ENCODE results near the gene KCNJ14.

The KCNJ14 gene

GRCh38 chr19:48509467-48510194 lies 54.3 kb downstream of the KCNJ14 start:
- peaks cover 3 to 65% of the 10 kb centered on the region in 2 donors for H3K27me3 ChIP-seq
- H3K27ac ChIP-seq: no peak overlapping the region
- H3K4me3 ChIP-seq: no peak overlapping the region
- no peak for TF ChIP-seq CTCF (IDR thresholded peaks at IDR 0.05)
- H3K4me1 ChIP-seq: peaks cover 0 to 30% (median 17%) of the 10 kb centered on the region in 4 donors
- intact Hi-C loops (cut with DNase I; ENCODE audit: low total_unique reads): no loop called here
- H3K36me3 ChIP-seq: no peaks in the 10 kb centered on the region
- no peak for DNase-seq
- no peaks in the 10 kb centered on the region for H3K9me3 ChIP-seq

GRCh38 chr19:48510421-48511268 lies 55.3 kb downstream of the KCNJ14 start:
- intact Hi-C loops (cut with DNase I; ENCODE audit: low total_unique reads): no loop called here
- peak in 1 of 2 donors; percentile 57 for DNase-seq
- H3K4me3 ChIP-seq: no peak overlapping the region

GRCh38 chr19:48511321-48511731 lies 56.0 kb downstream of the KCNJ14 start:
- H3K27me3 ChIP-seq: peaks cover 3 to 65% of the 10 kb centered on the region in 2 donors
- H3K27ac ChIP-seq: no peak overlapping the region
- H3K9me3 ChIP-seq: no peaks in the 10 kb centered on the region
- no peak overlapping the region for H3K4me3 ChIP-seq
- intact Hi-C loops (cut with DNase I; ENCODE audit: low total_unique reads): no loop called here
- H3K4me1 ChIP-seq: peaks cover 0 to 30% (median 17%) of the 10 kb centered on the region in 4 donors
- H3K36me3 ChIP-seq: no peaks in the 10 kb centered on the region
- DNase-seq: no peak
- no peak for TF ChIP-seq CTCF (IDR thresholded peaks at IDR 0.05)

More at GRCh38 chr19:48510421-48511268, 55.3 kb downstream of the KCNJ14 start:
- peaks cover 0 to 30% (median 17%) of the 10 kb centered on the region in 4 donors for H3K4me1 ChIP-seq
- no peaks in the 10 kb centered on the region for H3K9me3 ChIP-seq
- no peaks in the 10 kb centered on the region for H3K36me3 ChIP-seq
- H3K27me3 ChIP-seq: peaks cover 3 to 65% of the 10 kb centered on the region in 2 donors
- H3K27ac ChIP-seq: no peak overlapping the region
- TF ChIP-seq CTCF (IDR thresholded peaks at IDR 0.05): no peak

- no peak within 1 kb of the TSS for H3K27ac ChIP-seq
- H3K36me3 ChIP-seq: no peaks in the 10 kb centered on the region
- peaks cover 0 to 30% (median 17%) of the 10 kb centered on the region in 4 donors for H3K4me1 ChIP-seq
- intact Hi-C loops (cut with DNase I; ENCODE audit: low total_unique reads): no loop called here
- H3K4me3 ChIP-seq: no peak within 1 kb of the TSS
- H3K27me3 ChIP-seq: peaks cover 3 to 65% of the 10 kb centered on the region in 2 donors
- no peaks in the 10 kb centered on the region for H3K9me3 ChIP-seq
- TF ChIP-seq CTCF (IDR thresholded peaks at IDR 0.05): no peak
- DNase-seq: no peak
Observed at GRCh38 chr19:48511800-48512503, 56.6 kb downstream of the KCNJ14 start, which contains the start of gene LMTK3. Gene LMTK3, minus strand, starts transcription at chr19:48511835. Its CDS starts 259 bp downstream, at chr19:48511576.

- Histone ChIP-seq H3K4me1 (peaks cover 0 to 30% (median 17%) of the 10 kb centered on the region in 4 donors), H3K27me3 (peaks cover 3 to 64% of the 10 kb centered on the region in 2 donors), H3K4me3 (no peak overlapping the region), H3K27ac (no peak overlapping the region), H3K36me3 (no peaks in the 10 kb centered on the region), H3K9me3 (no peaks in the 10 kb centered on the region)
- DNase-seq: no peak
- intact Hi-C loops (cut with DNase I; ENCODE audit: low total_unique reads): no loop called here
- TF ChIP-seq CTCF (IDR thresholded peaks at IDR 0.05): no peak
Observed at GRCh38 chr19:48512504-48513288, 57.3 kb downstream of the KCNJ14 start.

Measured in tibial artery (tissue), 4 donors.